Activated naive CD8-positive, alpha-beta T cell treated with anti-CD3 and anti-CD28 coated beads, Interleukin-2, amount 50 U/mL, for 24 hours (primary cell): ENCODE data around the gene PDGFRB.

Experiments
- ATAC-seq: fragments of 150-1000 bp; cut with Tn5 transposase; one replicate; pipeline ENCODE4 v1.10.0; 2021
- DNase-seq: peaks from one replicate; pipeline ENCODE4 v3.0.0; 2021
- H3K27ac Mint-ChIP-seq: one replicate; pipeline ENCODE4 v1.8.0; 2021; ENCODE audit warnings: mild to moderate bottlenecking, mixed read lengths
- H3K27me3 Mint-ChIP-seq: one replicate; pipeline ENCODE4 v1.8.0; 2021; ENCODE audit warnings: mixed read lengths
- H3K36me3 Mint-ChIP-seq: one replicate; pipeline ENCODE4 v1.8.0; 2021; ENCODE audit warnings: low read depth, mixed read lengths
- H3K4me1 Mint-ChIP-seq: one replicate; pipeline ENCODE4 v1.8.0; 2021; ENCODE audit warnings: mixed read lengths
- H3K4me3 Mint-ChIP-seq: one replicate; pipeline ENCODE4 v1.8.0; 2021; ENCODE audit warnings: mild to moderate bottlenecking, moderate library complexity, mixed read lengths
- H3K9me3 Mint-ChIP-seq: one replicate; pipeline ENCODE4 v1.8.0; 2021; ENCODE audit warnings: mixed read lengths

Gene PDGFRB

DNA sequence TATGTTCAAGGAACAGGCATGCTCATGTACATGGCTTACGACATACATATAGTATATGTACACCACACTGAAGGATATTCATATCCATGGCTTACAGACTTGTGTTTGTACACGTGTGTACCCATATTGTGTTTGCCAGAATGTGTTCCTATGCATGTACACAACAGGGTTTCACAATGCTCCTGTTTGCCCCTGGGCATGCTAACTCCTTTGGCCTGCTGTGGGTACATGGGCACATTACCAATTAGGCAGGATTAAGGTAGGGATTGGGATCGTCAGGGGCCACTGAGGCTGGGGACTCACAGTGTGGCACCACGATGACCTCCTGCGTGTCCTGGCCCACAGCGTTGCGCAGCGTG is 26.2 kb downstream of the PDGFRB start:
- ATAC-seq (no peak), DNase-seq (no peak)
- no peaks in the 10 kb centered on the region for H3K4me1 Mint-ChIP-seq
- no peaks in the 10 kb centered on the region for H3K36me3 Mint-ChIP-seq
- H3K27ac Mint-ChIP-seq: no peak overlapping the region
- no peak overlapping the region for H3K4me3 Mint-ChIP-seq
- no peaks in the 10 kb centered on the region for H3K27me3 Mint-ChIP-seq
- no peaks in the 10 kb centered on the region for H3K9me3 Mint-ChIP-seq

DNA sequence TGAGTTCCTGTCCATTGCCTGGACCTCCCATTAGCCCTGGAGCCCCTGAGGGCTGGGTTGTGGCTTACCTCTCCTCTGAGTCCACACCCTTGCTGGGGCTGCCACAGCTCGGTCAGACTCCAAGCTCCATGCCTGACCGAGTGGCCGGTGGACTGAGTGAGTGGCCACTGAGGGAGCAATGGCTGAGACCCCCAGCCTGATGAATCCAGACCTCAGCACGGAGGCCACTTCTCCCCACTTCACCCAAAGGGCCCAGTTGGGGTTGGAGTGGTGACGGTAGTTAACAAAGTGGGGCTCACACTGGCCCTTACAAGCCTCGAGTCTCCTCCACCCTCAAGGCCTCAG is 28.8 kb downstream of the PDGFRB start:
- H3K4me1 Mint-ChIP-seq: no peaks in the 10 kb centered on the region
- no peaks in the 10 kb centered on the region for H3K36me3 Mint-ChIP-seq
- no peaks in the 10 kb centered on the region for H3K9me3 Mint-ChIP-seq
- H3K27me3 Mint-ChIP-seq: no peaks in the 10 kb centered on the region
- no peak for DNase-seq
- no peak for ATAC-seq
- no peak overlapping the region for H3K27ac Mint-ChIP-seq
- no peak overlapping the region for H3K4me3 Mint-ChIP-seq

DNA sequence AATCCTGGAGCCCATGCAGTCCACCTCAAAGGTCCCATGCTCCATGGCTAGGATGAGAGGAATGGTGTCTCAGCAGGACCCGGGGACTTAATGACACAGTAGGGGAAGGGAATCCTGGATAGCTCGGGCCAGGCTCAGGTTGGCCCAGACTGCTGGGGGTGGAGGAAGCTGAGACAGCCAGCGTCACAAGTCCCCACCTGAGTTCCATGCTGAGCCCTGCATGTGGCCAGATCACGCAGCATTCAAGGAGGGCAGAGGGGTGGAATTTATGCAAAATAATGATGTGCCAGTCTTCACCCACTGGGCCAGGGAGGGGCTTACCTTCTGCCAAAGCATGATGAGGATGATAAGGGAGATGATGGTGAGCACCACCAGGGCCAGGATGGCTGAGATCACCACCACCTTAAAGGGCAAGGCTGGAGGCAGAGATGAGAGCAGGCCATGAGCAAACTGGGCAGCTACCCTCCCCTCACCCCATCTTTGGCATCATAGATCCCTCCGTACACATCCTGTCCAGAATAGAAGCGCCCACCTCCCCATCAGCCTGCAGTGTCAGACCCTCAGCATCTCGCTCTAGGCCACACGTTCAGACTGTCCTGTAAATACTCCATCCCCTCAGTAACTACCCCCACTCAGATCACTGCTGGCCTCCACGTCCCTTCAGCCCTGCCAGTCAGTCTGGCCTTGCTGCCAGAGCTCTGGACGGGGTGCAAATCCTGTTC is 29.3 kb downstream of the PDGFRB start:
- Mint-ChIP-seq H3K9me3 (no peaks in the 10 kb centered on the region), H3K27ac (no peak overlapping the region), H3K27me3 (no peaks in the 10 kb centered on the region), H3K4me3 (no peak overlapping the region), H3K4me1 (no peaks in the 10 kb centered on the region), H3K36me3 (no peaks in the 10 kb centered on the region)
- ATAC-seq (no peak), DNase-seq (no peak)

DNA sequence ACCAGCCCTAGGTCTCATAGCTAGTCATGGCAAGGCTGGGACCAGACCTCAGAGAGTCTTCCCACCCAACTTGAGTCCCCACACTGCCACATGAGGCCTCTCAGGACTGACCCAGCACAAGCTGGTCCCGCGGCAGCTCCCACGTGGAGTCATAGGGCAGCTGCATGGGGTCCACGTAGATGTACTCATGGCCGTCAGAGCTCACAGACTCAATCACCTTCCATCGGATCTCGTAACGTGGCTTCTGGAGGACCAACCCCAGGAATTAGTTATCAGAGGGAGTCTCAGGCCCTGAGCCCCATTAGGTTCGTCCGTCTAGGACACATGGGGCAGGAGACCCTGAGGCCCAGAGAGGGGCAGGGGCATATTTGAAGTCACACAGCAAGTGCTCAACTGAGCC is 30.3 kb downstream of the PDGFRB start:
- Mint-ChIP-seq H3K36me3 (no peaks in the 10 kb centered on the region), H3K27me3 (no peaks in the 10 kb centered on the region), H3K9me3 (no peaks in the 10 kb centered on the region), H3K27ac (no peak overlapping the region), H3K4me3 (no peak overlapping the region), H3K4me1 (no peaks in the 10 kb centered on the region)
- no peak for ATAC-seq
- no peak for DNase-seq

DNA sequence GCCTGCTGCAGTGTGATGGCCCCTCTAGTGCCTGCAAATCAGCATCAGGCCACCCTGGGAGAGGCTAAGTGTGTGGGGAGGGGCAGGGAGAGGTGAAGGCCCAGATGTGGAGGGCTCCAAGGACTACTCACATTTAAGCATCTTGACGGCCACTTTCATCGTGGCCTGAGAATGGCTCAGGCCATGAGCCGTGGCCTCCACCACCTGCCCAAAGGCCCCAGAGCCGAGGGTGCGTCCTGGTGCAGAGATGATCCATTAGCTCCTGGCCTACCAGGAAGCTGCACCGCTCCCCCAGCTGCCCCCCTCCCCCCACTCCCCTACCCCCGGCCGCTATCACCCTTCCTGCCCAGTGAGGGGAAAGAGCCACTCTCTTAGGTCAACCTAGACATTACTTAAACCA is 31.0 kb downstream of the PDGFRB start:
- ATAC-seq: no peak
- H3K4me1 Mint-ChIP-seq: no peaks in the 10 kb centered on the region
- DNase-seq: no peak
- no peaks in the 10 kb centered on the region for H3K27me3 Mint-ChIP-seq
- no peak overlapping the region for H3K27ac Mint-ChIP-seq
- no peaks in the 10 kb centered on the region for H3K9me3 Mint-ChIP-seq
- no peak overlapping the region for H3K4me3 Mint-ChIP-seq
- no peaks in the 10 kb centered on the region for H3K36me3 Mint-ChIP-seq

DNA sequence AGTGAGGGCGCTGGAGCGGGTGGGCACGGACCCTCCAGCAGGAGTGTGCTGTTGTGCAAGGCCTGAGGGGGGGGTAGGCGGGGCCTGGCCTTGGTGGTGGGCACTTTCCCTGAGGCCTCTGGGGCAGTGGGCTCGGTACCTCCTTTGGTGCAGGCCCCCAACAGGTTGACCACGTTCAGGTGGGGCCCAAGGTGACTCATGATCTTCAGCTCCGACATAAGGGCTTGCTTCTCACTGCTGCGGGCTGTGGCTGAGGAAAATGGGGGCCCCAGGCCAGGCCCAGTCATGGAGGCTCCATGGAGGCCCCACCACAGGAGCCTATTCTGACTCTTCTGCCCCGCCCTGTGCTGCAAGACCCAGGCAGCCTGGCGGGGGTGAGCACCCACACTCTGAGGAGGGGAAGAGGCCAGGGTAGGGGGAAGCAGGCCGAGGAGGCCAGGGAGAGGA is 31.5 kb downstream of the PDGFRB start:
- no peaks in the 10 kb centered on the region for H3K9me3 Mint-ChIP-seq
- no peaks in the 10 kb centered on the region for H3K4me1 Mint-ChIP-seq
- DNase-seq (no peak), ATAC-seq (no peak)
- H3K27me3 Mint-ChIP-seq: no peaks in the 10 kb centered on the region
- no peak overlapping the region for H3K4me3 Mint-ChIP-seq
- H3K36me3 Mint-ChIP-seq: no peaks in the 10 kb centered on the region
- H3K27ac Mint-ChIP-seq: no peak overlapping the region

DNA sequence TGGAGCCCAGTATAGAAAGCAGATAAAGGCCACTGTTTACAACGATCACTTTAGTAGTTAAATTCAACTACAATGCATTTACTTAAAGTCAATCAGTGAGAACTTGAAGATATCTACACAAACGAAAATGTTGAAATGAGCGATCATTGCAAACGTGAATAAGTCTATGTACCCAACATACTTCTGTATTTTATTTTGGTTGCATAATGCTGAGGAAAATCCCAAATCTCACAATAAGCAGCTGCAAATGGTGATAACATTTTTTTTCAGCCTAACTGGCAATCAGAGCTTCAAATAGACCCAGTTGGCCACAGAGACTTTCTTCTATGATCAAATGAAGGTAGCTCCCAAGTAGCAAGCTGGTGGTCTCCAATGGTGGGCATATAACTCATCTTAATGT is 32.1 kb downstream of the PDGFRB start:
- Mint-ChIP-seq H3K4me1 (no peaks in the 10 kb centered on the region), H3K9me3 (no peaks in the 10 kb centered on the region), H3K36me3 (no peaks in the 10 kb centered on the region), H3K27me3 (no peaks in the 10 kb centered on the region), H3K27ac (no peak overlapping the region), H3K4me3 (no peak overlapping the region)
- ATAC-seq: no peak
- DNase-seq: no peak

DNA sequence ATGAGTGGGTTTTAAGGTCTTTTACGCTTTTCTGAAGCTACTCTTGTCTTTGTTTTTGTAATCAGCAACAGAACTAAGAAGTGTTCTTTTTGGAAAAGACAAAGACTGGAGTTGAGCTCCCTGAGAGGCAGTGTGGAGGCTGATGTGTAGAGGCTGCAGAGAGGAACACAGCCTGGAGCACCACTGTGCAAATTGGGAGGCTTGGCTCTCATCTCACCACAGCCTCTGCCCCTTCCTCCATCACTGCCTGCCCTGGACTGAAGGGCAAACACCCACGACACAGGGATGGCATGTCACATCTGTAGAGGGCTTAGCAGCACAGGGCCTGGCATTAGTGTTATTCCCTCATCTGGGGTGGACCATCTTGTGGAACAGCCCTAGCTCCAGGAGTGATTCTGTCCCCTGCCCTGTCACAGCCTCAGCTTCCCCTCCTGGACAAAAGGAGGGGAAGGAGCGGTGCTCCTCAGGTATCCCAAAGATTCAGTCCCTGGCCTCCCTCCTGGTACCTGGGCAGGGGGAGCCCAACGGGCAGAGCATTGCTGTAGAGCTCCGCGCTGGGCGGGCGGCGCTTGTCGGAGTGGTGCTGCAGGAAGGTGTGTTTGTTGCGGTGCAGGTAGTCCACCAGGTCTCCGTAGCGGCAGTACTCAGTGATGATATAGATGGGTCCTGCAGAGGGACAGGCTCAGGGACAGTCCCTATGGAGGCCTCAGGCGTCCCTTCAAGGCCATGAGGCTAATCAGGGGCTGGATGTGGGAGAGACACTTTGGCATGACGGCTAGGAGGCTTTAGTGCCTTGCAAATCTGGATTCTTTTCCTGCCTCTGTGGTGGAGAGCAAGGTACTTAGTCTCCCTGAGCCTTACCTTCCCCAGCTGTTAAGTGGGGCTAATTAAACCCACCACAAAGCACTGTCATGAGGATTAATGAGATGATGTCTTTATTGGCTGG is 32.8 kb downstream of the PDGFRB start:
- Mint-ChIP-seq H3K4me1 (no peaks in the 10 kb centered on the region), H3K9me3 (no peaks in the 10 kb centered on the region), H3K4me3 (no peak overlapping the region), H3K36me3 (no peaks in the 10 kb centered on the region), H3K27me3 (no peaks in the 10 kb centered on the region), H3K27ac (no peak overlapping the region)
- DNase-seq (no peak), ATAC-seq (no peak)

DNA sequence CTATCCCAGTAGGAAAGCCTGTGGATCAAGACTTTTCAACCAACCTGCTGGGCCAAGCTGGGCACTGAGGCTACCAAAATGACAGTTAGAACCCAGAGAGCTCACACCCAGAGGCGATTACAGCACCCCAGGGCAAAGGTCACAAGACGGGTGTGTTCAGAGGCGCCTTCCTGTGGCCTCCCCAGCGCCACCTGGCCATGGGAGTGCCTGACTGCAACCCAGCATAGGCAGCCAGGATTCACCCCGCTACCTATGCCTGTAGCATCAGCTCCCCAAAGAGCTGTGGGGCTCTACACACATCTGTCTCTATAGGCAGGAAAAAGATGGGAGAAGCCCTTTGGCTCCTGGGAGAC is 33.5 kb downstream of the PDGFRB start:
- no peaks in the 10 kb centered on the region for H3K27me3 Mint-ChIP-seq
- no peaks in the 10 kb centered on the region for H3K4me1 Mint-ChIP-seq
- peak; percentile 52 for ATAC-seq
- no peak overlapping the region for H3K27ac Mint-ChIP-seq
- H3K36me3 Mint-ChIP-seq: no peaks in the 10 kb centered on the region
- no peaks in the 10 kb centered on the region for H3K9me3 Mint-ChIP-seq
- H3K4me3 Mint-ChIP-seq: no peak overlapping the region
- peak; percentile 15 for DNase-seq

DNA sequence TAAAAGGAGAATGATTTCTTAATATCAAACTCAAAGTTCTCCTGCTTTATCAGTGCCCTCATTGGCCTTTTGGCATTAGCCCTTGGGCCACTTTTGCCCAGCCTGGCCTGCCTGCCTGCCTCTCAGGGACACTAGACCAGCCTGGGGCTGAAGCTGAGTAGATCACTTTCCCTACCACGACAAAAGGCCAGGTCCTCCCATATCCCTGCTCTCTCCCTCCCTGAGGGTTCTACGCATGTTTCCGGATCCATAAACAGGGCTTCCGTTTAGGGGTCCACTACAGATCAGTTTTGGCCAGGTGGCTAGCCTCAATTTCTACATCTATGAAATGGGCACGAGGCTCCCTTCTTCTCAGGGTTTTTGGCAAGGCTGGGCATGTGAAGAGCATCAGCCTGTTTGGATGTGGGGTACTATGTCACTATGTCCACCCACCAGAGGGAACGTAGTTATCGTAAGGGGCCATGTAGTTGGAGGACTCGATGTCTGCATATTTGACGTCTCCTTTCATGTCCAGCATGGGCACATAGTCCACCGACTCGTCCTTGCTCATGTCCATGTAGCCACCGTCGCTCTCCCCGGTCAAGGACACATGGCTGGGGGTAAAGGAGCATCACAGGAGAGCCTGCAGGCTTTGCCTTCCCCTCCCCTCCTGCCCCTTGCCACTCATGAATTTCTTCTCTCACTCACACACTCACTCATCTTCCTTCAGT is 34.0 kb downstream of the PDGFRB start:
- no peak for ATAC-seq
- no peaks in the 10 kb centered on the region for H3K4me1 Mint-ChIP-seq
- H3K27ac Mint-ChIP-seq: no peak overlapping the region
- DNase-seq: no peak
- H3K4me3 Mint-ChIP-seq: no peak overlapping the region
- no peaks in the 10 kb centered on the region for H3K9me3 Mint-ChIP-seq
- H3K27me3 Mint-ChIP-seq: no peaks in the 10 kb centered on the region
- no peaks in the 10 kb centered on the region for H3K36me3 Mint-ChIP-seq

DNA sequence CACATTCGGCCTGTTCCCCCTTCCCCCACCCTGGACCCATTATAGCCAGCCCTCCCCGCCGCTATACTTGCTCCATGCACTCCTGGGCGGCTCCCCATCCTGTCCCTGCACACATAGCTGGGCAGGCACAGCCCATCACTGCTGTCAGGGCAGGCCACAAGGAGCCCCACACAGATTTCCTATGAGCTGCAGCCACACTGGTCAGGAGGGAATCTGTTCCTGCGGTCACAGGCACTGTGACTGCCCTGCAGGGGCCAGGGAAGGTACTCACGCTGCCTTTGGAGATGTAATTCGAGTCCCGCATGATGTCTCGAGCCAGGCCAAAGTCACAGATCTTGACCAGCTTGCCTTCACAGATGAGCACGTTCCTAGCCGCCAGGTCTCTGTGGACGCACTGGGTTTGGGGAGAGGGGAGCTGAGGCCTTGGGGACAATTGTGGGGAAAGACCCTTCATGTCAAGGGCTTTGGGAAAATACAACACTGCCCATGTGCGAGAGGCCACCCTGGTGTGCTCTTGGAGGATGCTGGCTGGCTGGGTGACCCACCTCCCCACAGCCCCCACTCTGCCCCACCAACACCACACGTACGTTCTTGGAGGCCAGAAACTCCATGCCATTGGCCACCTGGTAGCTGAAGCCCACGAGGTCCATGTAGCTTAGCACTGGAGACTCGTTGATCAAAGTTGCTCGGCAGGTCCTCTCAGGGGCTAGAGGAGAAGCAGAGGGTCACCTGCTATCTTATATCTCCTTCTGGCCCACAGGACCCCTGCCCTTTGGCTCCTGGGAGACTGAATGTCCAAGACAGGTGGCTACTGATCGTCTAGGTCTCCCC is 34.8 kb downstream of the PDGFRB start:
- H3K27me3 Mint-ChIP-seq: no peaks in the 10 kb centered on the region
- no peaks in the 10 kb centered on the region for H3K36me3 Mint-ChIP-seq
- no peaks in the 10 kb centered on the region for H3K4me1 Mint-ChIP-seq
- ATAC-seq (no peak), DNase-seq (no peak)
- H3K9me3 Mint-ChIP-seq: no peaks in the 10 kb centered on the region
- no peak overlapping the region for H3K4me3 Mint-ChIP-seq
- H3K27ac Mint-ChIP-seq: no peak overlapping the region

DNA sequence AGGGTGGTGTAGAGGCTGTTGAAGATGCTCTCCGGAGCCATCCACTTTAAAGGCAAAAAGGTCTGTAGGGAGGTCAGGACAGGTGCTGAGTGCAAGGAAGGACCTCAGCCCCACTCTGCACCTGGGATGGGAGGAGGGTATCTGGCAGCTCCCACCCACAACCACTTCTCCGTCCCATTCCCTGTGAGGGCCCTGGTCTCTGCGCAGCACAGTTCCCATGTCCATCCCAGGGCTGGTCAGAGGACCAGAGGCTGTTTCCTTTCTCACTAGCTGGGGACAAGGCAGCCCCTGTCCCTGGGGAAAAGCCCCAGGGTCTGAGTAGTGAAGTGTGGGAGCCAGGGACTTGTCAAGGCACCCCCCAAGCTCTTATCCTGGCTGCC is 35.6 kb downstream of the PDGFRB start:
- Mint-ChIP-seq H3K4me1 (no peaks in the 10 kb centered on the region), H3K27ac (no peak overlapping the region), H3K27me3 (no peaks in the 10 kb centered on the region), H3K36me3 (no peaks in the 10 kb centered on the region), H3K9me3 (no peaks in the 10 kb centered on the region), H3K4me3 (no peak overlapping the region)
- ATAC-seq: no peak
- no peak for DNase-seq

DNA sequence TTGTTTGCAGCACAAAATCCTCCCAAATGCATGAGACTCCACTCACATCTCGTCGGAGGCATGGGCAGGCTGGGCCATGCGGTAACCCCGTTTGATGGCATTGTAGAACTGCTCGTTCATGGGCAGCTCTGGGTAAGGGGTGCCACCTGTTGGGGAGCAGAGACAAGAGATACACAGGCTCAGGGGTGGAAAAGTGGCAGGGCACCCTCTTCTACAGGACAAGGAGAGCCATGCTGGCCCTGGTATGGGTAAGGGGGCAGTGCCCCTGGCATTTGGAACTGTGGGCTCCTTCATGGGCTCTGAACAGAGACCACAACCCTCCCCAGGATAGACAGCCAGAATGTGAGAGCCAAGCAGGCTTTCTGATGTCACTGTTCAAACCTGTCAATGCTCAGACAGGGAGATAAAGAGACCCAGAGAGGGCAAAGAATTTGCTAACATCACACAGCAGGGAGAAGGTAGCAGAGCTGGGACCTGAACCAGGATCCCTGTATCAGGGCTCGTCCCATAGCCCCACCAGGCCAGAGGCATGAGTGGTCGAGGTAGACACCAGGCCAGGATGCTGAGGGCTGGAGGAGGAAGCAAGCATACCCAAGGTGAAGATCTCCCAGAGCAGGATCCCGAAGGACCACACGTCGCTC is 36.1 kb downstream of the PDGFRB start:
- no peak for DNase-seq

More for the DNA sequence above, 36.1 kb downstream of the PDGFRB start:
- H3K36me3 Mint-ChIP-seq: no peaks in the 10 kb centered on the region
- no peaks in the 10 kb centered on the region for H3K4me1 Mint-ChIP-seq
- ATAC-seq: no peak
- no peaks in the 10 kb centered on the region for H3K9me3 Mint-ChIP-seq
- no peak overlapping the region for H3K27ac Mint-ChIP-seq
- H3K27me3 Mint-ChIP-seq: no peaks in the 10 kb centered on the region
- H3K4me3 Mint-ChIP-seq: no peak overlapping the region
